ENCODE results near the gene SH2D3C.

The SH2D3C gene

GRCh38 chr9:127809002-127809539 lies 30.6 kb upstream of the SH2D3C start:
- Mint-ChIP-seq H3K4me1 (no peaks in the 10 kb centered on the region), H3K4me3 (peak overlapping the region in 1 of 3 experiments; percentile 56), H3K36me3 (ENCODE audit: low read depth) (peaks cover 22% of the 10 kb centered on the region), H3K9me3 (no peaks in the 10 kb centered on the region), H3K27ac (no peak overlapping the region), H3K27me3 (ENCODE audit: low read depth) (no peaks in the 10 kb centered on the region)
- TF ChIP-seq CTCF (IDR thresholded peaks at IDR 0.05; ENCODE audit: unreplicated experiment in 3 of 3) = no peak

- Mint-ChIP-seq H3K36me3 (ENCODE audit: low read depth) (peaks cover 22% of the 10 kb centered on the region), H3K27ac (no peak overlapping the region), H3K4me3 (no peak overlapping the region), H3K27me3 (ENCODE audit: low read depth) (no peaks in the 10 kb centered on the region), H3K9me3 (no peaks in the 10 kb centered on the region), H3K4me1 (no peaks in the 10 kb centered on the region)
- TF ChIP-seq CTCF (IDR thresholded peaks at IDR 0.05; ENCODE audit: unreplicated experiment in 3 of 3) = no peak
Observed at GRCh38 chr9:127808347-127809001, 30.0 kb upstream of the SH2D3C start.

GRCh38 chr9:127806871-127807270 lies 28.4 kb upstream of the SH2D3C start:
- H3K27me3 Mint-ChIP-seq (ENCODE audit: low read depth) = no peaks in the 10 kb centered on the region
- TF ChIP-seq CTCF (IDR thresholded peaks at IDR 0.05; ENCODE audit: unreplicated experiment in 3 of 3) = no peak
- peaks cover 10% of the 10 kb centered on the region for H3K4me1 Mint-ChIP-seq
- peaks cover 19% of the 10 kb centered on the region for H3K36me3 Mint-ChIP-seq (ENCODE audit: low read depth)
- no peaks in the 10 kb centered on the region for H3K9me3 Mint-ChIP-seq
- H3K27ac Mint-ChIP-seq = no peak overlapping the region
- H3K4me3 Mint-ChIP-seq = no peak overlapping the region

GRCh38 chr9:127805620-127806019 lies 27.2 kb upstream of the SH2D3C start:
- H3K9me3 Mint-ChIP-seq = no peaks in the 10 kb centered on the region
- H3K36me3 Mint-ChIP-seq (ENCODE audit: low read depth) = peaks cover 19% of the 10 kb centered on the region
- no peaks in the 10 kb centered on the region for H3K27me3 Mint-ChIP-seq (ENCODE audit: low read depth)
- no peak overlapping the region for H3K27ac Mint-ChIP-seq
- peak in 2 of 3 experiments; percentile 15 to 38 for TF ChIP-seq CTCF (IDR thresholded peaks at IDR 0.05; ENCODE audit: unreplicated experiment in 3 of 3)
- peak overlapping the region in 2 of 3 experiments; percentile 9 to 67 for H3K4me3 Mint-ChIP-seq
- H3K4me1 Mint-ChIP-seq = peaks cover 17% of the 10 kb centered on the region

- peak overlapping the region; percentile 74 to 93 (median 87) for H3K27ac Mint-ChIP-seq
- TF ChIP-seq CTCF (IDR thresholded peaks at IDR 0.05; ENCODE audit: unreplicated experiment in 3 of 3) = no peak
- H3K36me3 Mint-ChIP-seq (ENCODE audit: low read depth) = peaks cover 19% of the 10 kb centered on the region
- peak overlapping the region; percentile 92 to 96 (median 94) for H3K4me3 Mint-ChIP-seq
- H3K4me1 Mint-ChIP-seq = peaks cover 21% of the 10 kb centered on the region
- H3K27me3 Mint-ChIP-seq (ENCODE audit: low read depth) = peaks cover 4% of the 10 kb centered on the region
- no peaks in the 10 kb centered on the region for H3K9me3 Mint-ChIP-seq
Observed at GRCh38 chr9:127803507-127804352, 25.3 kb upstream of the SH2D3C start.
